Activated CD4-positive, alpha-beta T cell treated with anti-CD3 and anti-CD28 coated beads, Interleukin-2, amount 10 ng/mL, durations not matched to agents 7 days and 5 days (primary cell): ENCODE measurements around the gene LRRC8C. TPM values are rescaled to one million over a fixed set of nuclear protein-coding genes. Genes with fewer than 3 reads are reported as not detected.
A peak's percentile ranks its signal among the peaks of the same experiment; 100 is the strongest.

Experiments
- CTCF ChIA-PET: fragments of 350-600 bp; sonication (Branson Sonifier 250); formaldehyde crosslinking; loops from one replicate; lab custom pipeline; 2021; ENCODE audit warnings: antibody characterized with exemption; lab: Charles Lee
- POLR2A ChIA-PET: fragments of 350-600 bp; sonication (Branson Sonifier 250); formaldehyde crosslinking; loops from one replicate; lab custom pipeline; 2021; ENCODE audit warnings: antibody characterized with exemption; lab: Charles Lee
- DNase-seq: peaks from one replicate; pipeline ENCODE4 v3.0.0-alpha.2; 2020
- H3K27ac Mint-ChIP-seq: one replicate; pipeline ENCODE4 v1.8.0; 2021; ENCODE audit warnings: mild to moderate bottlenecking, moderate library complexity, mixed read lengths
- H3K27me3 Mint-ChIP-seq: one replicate; pipeline ENCODE4 v1.8.0; 2021; ENCODE audit warnings: mixed read lengths
- H3K36me3 Mint-ChIP-seq: one replicate; pipeline ENCODE4 v1.8.0; 2021; ENCODE audit warnings: low read depth, mixed read lengths
- H3K4me1 Mint-ChIP-seq: one replicate; pipeline ENCODE4 v1.8.0; 2021; ENCODE audit warnings: mixed read lengths
- H3K4me3 Mint-ChIP-seq: one replicate; pipeline ENCODE4 v1.8.0; 2021; ENCODE audit warnings: mild to moderate bottlenecking, moderate library complexity, mixed read lengths
- H3K9me3 Mint-ChIP-seq: one replicate; pipeline ENCODE4 v1.8.0; 2021; ENCODE audit warnings: mixed read lengths
- total RNA-seq, 2 experiments: library from RNA; stranded (reverse); gene quantifications; one replicate each; pipeline ENCODE4 v1.2.3, GENCODE V29; 2021

The LRRC8C gene
- total RNA-seq, 2 experiments from 2014 or later = 45.0 to 55.2 TPM

DNA sequence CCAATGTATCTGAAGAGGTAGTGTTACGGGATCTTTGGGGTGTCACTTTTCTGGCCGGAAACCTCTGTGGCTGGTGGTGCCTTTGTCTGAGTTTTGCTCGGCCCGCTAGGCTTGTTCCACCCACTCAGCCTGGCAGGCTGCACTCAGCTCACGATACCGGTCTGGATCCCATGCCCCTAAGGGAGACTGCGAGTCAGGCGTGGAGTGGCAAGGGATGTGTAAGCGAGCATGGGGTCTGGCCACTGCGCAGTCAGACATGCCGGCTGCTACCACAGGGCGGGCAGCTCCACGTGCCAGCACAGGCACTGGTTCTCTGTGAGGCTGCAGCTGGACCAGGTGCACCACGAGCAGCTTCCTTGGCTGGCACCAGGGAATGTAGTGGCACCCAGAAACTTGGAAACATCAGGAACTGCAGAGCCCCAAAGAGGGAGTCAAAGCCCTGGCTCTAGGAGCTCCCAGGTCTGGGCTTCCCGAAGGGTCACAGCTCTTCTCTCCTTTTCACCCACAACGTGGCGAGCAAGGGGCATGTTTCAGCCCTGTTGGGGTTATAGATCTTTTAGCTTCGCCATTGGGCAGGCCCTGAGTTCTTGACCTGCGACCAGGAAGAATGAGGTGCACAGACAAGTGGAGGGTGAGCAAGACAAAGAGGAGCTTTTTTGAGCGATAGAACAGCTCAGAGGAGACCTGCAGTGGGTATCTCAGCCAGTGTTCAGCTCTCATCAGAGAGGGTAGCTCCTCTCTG, 23.8 kb upstream of the LRRC8C start:
- ChIA-PET POLR2A (interaction anchor here (0.6 to 2.0 kb wide), 3 partner anchors 24 to 64 kb away, joined by 3 to 5 read pairs (median 4); partner anchors contain the start of gene LRRC8C), CTCF (interaction anchor here (0.9 to 2.8 kb wide), 10 partner anchors 9 to 153 kb away, joined by 3 to 14 read pairs (median 6); partner anchors contain the start of gene LRRC8C)
- Mint-ChIP-seq H3K27ac (peak overlapping the region; percentile 99), H3K36me3 (peaks cover 29% of the 10 kb centered on the region), H3K4me3 (peak overlapping the region; percentile 78), H3K9me3 (no peaks in the 10 kb centered on the region), H3K27me3 (no peaks in the 10 kb centered on the region), H3K4me1 (peaks cover 90% of the 10 kb centered on the region)
- DNase-seq = peak; percentile 73

DNA sequence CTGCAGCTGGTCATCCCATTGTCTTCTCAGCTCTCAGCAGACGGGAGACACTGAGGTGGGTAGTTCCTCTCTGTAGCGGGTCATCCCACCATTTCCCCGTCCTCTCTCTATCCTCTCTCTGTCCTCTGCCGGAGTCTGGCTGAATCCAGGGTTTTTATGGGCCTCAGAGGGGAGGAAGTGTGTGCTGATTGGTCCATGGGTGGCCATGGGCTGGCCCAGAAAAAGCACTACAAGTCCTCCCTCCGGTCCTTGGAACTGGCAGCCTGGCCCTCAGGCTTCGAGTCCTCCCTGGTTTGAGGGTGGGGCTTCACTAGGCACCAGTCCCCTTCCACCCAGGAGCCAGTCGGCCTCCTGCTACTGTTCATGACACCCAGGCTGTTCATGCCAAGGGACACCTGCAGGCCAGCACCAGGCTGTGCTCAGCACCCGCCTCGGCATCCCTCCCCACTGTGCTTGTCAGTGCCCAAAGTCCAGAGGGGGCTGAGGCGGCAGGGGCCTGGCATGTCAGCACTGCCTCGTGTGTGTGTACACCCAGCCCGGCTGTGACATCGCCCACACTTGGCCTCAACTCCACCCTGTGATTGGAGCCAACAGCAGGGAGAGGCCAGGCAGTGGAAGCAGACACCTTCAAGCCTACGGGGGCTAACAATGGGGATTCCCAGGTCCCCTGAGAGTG, 23.0 kb upstream of the LRRC8C start:
- H3K27me3 Mint-ChIP-seq = no peaks in the 10 kb centered on the region
- H3K4me1 Mint-ChIP-seq = peaks cover 90% of the 10 kb centered on the region
- CTCF ChIA-PET = interaction anchor here (0.9 to 2.8 kb wide), 7 partner anchors 10 to 153 kb away, joined by 3 to 14 read pairs (median 7); partner anchors contain the start of gene LRRC8C
- peaks cover 30% of the 10 kb centered on the region for H3K36me3 Mint-ChIP-seq
- POLR2A ChIA-PET = interaction anchor here (0.6 to 2.0 kb wide), 2 partner anchors 23 to 65 kb away, joined by 3 to 4 read pairs; partner anchors contain the start of gene LRRC8C
- peak overlapping the region; percentile 99 for H3K27ac Mint-ChIP-seq
- peak; percentile 76 for DNase-seq
- H3K9me3 Mint-ChIP-seq = no peaks in the 10 kb centered on the region
- H3K4me3 Mint-ChIP-seq = peak overlapping the region; percentile 78

DNA sequence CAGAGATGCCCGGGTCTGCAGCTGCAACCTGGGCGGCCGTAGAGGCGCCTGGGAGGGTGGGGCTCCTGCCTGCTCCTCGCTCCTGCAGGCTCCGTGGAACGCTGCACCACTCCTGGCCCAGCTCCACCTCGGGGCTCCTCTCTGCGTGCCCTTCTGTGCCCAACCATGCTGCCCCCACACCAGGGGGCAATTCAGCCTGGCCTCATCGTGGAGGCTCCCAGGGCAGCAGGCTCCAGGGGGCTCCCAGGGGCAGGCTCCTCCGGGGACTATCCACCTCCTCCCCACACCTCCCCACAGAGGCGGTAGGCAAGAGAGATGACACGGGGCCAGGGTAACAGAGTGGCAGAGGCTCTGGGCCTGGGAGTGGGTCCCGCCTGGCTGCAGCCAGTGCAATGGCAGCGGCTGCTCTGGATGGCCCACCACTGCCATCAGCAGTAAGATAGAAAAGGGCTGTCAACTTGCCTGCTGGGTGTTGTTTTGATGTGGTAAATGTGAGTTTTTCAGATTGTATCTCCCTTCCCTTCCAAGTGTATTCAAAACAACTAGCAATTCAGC, 22.4 kb upstream of the LRRC8C start:
- H3K4me1 Mint-ChIP-seq = peaks cover 90% of the 10 kb centered on the region
- peak; percentile 78 for DNase-seq
- CTCF ChIA-PET = interaction anchor here (1.0 to 2.3 kb wide), 5 partner anchors 9 to 152 kb away, joined by 3 to 14 read pairs (median 4); partner anchors contain the start of gene LRRC8C
- peak overlapping the region; percentile 84 for H3K4me3 Mint-ChIP-seq
- no peaks in the 10 kb centered on the region for H3K9me3 Mint-ChIP-seq
- H3K27ac Mint-ChIP-seq = peak overlapping the region; percentile 99
- POLR2A ChIA-PET = interaction anchor here (1.1 to 1.6 kb wide), 2 partner anchors 13 to 152 kb away, joined by 3 to 7 read pairs; no protein-coding TSS in a partner anchor
- no peaks in the 10 kb centered on the region for H3K27me3 Mint-ChIP-seq
- peaks cover 27% of the 10 kb centered on the region for H3K36me3 Mint-ChIP-seq

DNA sequence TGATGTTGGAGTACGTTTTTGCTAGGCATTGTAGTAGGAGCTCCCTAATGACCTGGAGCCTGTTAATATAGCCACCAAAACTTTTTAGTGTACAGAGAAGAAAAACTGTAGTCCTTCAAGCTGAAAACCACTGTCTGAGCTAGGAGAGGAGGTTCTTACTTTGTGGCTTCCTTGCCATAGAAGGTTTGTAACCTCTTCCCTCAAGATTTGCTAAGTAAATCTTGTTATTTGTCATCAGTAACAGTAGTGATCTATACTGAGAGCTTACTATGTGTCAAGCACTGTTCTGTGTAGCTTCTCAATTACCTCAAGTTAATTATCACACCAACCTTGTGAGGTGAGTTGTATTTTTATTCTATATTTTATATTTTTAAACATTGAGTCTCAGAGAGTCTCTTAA, 21.2 kb upstream of the LRRC8C start:
- Mint-ChIP-seq H3K4me3 (peak overlapping the region; percentile 84), H3K27me3 (no peaks in the 10 kb centered on the region), H3K27ac (peak overlapping the region; percentile 99), H3K9me3 (peaks cover 6% of the 10 kb centered on the region), H3K4me1 (peaks cover 88% of the 10 kb centered on the region), H3K36me3 (peaks cover 33% of the 10 kb centered on the region)
- peak; percentile 45 for DNase-seq
- ChIA-PET POLR2A (interaction anchor here (0.6 to 1.6 kb wide), 3 partner anchors 11 to 151 kb away, joined by 3 to 8 read pairs (median 7); no protein-coding TSS in a partner anchor), CTCF (interaction anchor here (0.7 to 2.3 kb wide), 11 partner anchors 8 to 628 kb away, joined by 3 to 14 read pairs (median 4); partner anchors contain the start of gene LRRC8C)

GRCh38 chr1:89613928-89614327, 19.0 kb upstream of the LRRC8C start:
- ChIA-PET POLR2A (interaction anchor here (0.6 kb wide), 1 partner anchor 92 kb away, joined by 5 read pairs; no protein-coding TSS in a partner anchor), CTCF (interaction anchor here (0.7 to 5.7 kb wide), 3 partner anchors 8 to 148 kb away, joined by 4 to 57 read pairs (median 4); partner anchors contain the start of gene LRRC8C)
- Mint-ChIP-seq H3K36me3 (peaks cover 54% of the 10 kb centered on the region), H3K27me3 (no peaks in the 10 kb centered on the region), H3K27ac (no peak overlapping the region), H3K4me3 (peak overlapping the region; percentile 11), H3K9me3 (peaks cover 23% of the 10 kb centered on the region), H3K4me1 (peaks cover 76% of the 10 kb centered on the region)
- no peak for DNase-seq

GRCh38 chr1:89615676-89616598, 17.0 kb upstream of the LRRC8C start:
- H3K4me3 Mint-ChIP-seq = no peak overlapping the region
- H3K4me1 Mint-ChIP-seq = peaks cover 74% of the 10 kb centered on the region
- H3K27me3 Mint-ChIP-seq = no peaks in the 10 kb centered on the region
- peaks cover 25% of the 10 kb centered on the region for H3K9me3 Mint-ChIP-seq
- no peak for DNase-seq
- H3K36me3 Mint-ChIP-seq = peaks cover 66% of the 10 kb centered on the region
- ChIA-PET POLR2A (interaction anchor here (0.6 kb wide), 1 partner anchor 44 kb away, joined by 3 read pairs; no protein-coding TSS in a partner anchor), CTCF (interaction anchor here (1.0 to 5.7 kb wide), 8 partner anchors 8 to 146 kb away, joined by 3 to 57 read pairs (median 4); partner anchors contain the start of gene LRRC8C)
- peak overlapping the region; percentile 38 for H3K27ac Mint-ChIP-seq

- Mint-ChIP-seq H3K9me3 (peaks cover 25% of the 10 kb centered on the region), H3K4me3 (no peak overlapping the region), H3K4me1 (peaks cover 72% of the 10 kb centered on the region), H3K27me3 (no peaks in the 10 kb centered on the region), H3K36me3 (peaks cover 73% of the 10 kb centered on the region), H3K27ac (no peak overlapping the region)
- no peak for DNase-seq
- CTCF ChIA-PET = interaction anchor here (1.0 to 5.7 kb wide), 8 partner anchors 8 to 145 kb away, joined by 3 to 57 read pairs (median 4); partner anchors contain the start of gene LRRC8C
- POLR2A ChIA-PET = no interaction called here
Measured at GRCh38 chr1:89616844-89617627, 15.9 kb upstream of the LRRC8C start.

- Mint-ChIP-seq H3K36me3 (peaks cover 69% of the 10 kb centered on the region), H3K4me1 (peaks cover 56% of the 10 kb centered on the region), H3K27me3 (no peaks in the 10 kb centered on the region), H3K9me3 (peaks cover 25% of the 10 kb centered on the region), H3K27ac (peak overlapping the region; percentile 63), H3K4me3 (peak overlapping the region; percentile 17)
- ChIA-PET CTCF (no interaction called here), POLR2A (no interaction called here)
- DNase-seq = no peak
Measured at GRCh38 chr1:89620664-89621063, 12.3 kb upstream of the LRRC8C start.

DNA sequence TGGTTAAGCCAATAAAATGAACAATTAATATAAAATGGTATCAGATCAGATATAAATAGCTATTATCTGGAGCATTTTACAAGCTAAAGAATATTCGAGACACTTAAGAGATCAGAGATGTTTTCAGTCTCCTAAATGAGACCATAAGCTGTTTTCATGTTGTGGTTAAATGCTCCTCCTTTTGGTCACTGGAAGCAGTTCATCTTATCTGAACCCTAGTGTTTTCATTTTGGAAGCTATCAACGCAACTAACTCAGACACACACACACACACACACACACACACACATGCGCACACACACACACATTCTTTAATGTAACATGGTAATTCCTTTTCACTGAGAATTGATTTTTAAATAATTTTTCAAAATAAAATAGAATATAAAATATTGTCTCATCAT, 10.0 kb upstream of the LRRC8C start:
- Mint-ChIP-seq H3K4me1 (peaks cover 58% of the 10 kb centered on the region), H3K27me3 (no peaks in the 10 kb centered on the region), H3K4me3 (no peak overlapping the region), H3K9me3 (peaks cover 8% of the 10 kb centered on the region), H3K27ac (no peak overlapping the region), H3K36me3 (peaks cover 56% of the 10 kb centered on the region)
- no peak for DNase-seq
- ChIA-PET CTCF (interaction anchor here (1.0 to 2.7 kb wide), 8 partner anchors 9 to 157 kb away, joined by 3 to 12 read pairs (median 4); no protein-coding TSS in a partner anchor), POLR2A (interaction anchor here (0.7 to 2.2 kb wide), 2 partner anchors 10 to 12 kb away, joined by 3 to 5 read pairs; partner anchors contain the start of gene LRRC8C)

- Mint-ChIP-seq H3K4me1 (peaks cover 66% of the 10 kb centered on the region), H3K27ac (no peak overlapping the region), H3K27me3 (no peaks in the 10 kb centered on the region), H3K4me3 (no peak overlapping the region), H3K9me3 (no peaks in the 10 kb centered on the region), H3K36me3 (peaks cover 54% of the 10 kb centered on the region)
- CTCF ChIA-PET = interaction anchor here (0.6 to 1.4 kb wide), 7 partner anchors 8 to 139 kb away, joined by 3 to 5 read pairs (median 4); partner anchors contain the start of gene LRRC8C
- POLR2A ChIA-PET = interaction anchor here (2.2 kb wide), 1 partner anchor 8 kb away, joined by 5 read pairs; the partner anchor contains the start of gene LRRC8C
- DNase-seq = no peak
Measured at GRCh38 chr1:89624314-89624713, 8.6 kb upstream of the LRRC8C start.
